DMS53 (cell line): Measurements from ENCODE around the gene RAMACL.
"Not testable (repeated sequence)": the region's sequence is repeated elsewhere in the genome, so short reads cannot be mapped to it uniquely, and the experiment has no call there.

Experiments used
- DNase-seq: peaks from one replicate; lab custom pipeline; 2025; lab: John Stamatoyannopoulos, UW

The RAMACL gene

DNA sequence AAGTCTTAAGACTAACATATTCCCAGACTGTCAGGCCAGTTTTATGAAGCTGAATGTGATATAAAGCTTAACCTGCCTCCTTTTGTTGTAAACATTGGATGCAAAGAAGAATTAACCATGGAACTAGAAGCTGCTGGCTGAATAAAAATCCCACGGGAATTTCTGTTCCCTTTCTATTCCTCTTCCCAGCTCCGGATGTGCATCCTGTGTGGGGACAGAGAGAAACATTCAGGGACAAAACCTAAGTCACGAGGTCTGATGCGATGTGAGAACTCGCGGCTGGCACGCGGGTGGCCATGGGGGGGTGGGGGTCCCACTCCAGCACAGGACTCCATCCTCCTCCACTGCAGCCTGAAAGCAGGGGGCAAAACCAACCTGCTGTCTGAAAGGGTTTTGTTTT, 32.2 kb downstream of the RAMACL start:
- no peak for DNase-seq

DNA sequence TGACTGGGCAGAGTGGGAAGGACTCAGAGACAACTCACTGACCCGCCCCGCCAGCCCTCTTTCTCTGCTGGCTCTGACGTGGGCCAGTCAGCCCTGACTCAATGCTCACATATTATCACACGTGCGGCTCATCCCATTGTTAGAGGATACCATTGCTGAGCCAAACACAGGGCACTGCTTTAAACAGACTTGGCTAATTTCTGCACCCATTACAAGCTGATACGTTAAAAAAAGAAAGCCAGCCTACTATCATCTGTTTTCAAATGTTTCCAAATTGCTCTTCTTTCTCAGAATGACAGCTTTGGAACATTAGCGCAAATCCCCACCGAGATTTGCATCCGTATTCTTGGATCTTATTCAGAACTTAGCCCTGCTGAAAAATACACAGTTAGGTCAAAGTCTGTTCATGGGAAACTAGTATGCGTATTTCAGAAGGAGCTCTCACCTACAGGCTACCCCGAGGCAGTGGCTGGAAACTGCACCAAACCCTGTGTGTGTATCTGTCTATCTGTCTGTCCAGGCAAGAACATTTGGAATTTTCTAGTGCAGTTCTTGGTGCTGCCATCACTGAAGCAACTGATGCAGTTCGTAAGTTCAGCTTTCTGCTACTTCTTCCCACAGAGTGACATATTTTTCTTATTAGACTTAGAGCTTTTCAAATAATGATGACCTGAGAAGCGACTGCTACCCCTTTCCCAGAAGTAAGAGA, 32.8 kb downstream of the RAMACL start:
- no peak for DNase-seq

DNA sequence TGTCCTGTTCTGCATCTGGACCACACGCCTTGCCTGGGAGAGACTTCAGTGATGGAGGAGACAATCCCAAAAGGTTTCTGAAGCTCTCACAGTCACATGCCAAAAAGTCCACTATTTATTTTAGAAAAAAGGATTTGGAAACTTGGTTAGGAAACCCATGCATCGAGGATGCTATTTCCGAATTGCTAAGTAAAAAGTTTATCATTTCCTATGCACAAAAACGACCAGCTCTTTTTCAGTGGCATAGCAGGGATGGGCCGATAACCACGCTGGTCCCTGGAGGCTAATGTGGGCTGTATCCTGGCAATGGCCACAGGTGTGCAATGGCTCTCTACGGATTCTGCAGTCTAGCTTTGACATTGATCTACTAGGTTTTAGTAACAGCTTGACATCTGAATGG, 33.9 kb downstream of the RAMACL start:
- DNase-seq, result no peak

DNA sequence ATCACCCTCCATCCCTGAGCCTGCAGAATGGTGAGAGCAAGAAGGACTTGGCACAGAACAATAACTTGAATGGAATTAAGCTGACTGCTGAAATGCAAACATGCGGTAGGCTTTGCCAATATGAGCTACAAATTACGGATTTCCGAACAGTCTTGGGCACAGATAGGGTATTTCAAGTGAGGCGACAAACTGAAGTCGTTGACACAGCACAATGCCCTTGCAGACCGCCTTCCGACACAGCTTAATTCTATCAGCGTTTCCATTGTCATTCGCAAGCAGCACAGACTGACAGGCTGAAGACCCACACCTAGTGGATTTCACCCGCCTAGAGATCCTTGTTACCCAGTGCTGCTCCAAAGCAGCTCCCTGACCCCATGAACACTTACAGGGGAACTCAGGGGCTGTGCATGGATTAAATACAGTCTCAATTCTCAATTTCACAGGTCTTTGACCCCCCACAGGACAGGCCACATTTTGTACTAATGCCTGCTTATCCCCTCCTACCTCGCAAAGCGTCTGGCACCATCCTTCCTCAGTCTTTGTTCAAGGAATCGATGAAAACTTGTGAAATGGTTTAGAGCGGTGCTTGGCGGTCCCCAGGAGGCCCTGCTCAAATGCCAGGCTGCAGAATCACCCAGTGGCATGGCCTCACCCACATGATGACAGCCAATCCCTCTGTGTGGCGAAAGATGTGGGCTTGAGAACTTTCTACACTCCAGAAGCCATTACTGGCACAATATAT, 34.6 kb downstream of the RAMACL start:
- DNase-seq, result no peak

DNA sequence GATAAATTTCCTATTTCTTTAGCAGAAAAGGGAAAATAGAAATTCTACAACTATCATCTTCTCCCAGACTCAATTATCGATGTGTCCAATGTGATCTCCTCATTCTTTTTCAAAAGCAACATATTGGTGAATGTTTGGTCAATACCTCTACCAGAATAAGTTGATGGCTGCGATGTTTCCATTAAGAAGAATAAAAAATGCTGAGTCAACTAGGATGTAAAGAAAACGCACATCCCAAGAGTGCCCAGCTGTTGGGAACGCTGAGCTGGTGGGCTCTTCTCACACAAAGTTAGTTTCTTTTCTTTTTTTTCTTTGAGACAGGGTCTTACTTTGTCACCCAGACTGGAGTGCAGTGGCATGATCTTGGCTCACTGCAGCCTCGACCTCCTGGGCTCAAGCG, 39.8 kb downstream of the RAMACL start:
- no peak for DNase-seq

DNA sequence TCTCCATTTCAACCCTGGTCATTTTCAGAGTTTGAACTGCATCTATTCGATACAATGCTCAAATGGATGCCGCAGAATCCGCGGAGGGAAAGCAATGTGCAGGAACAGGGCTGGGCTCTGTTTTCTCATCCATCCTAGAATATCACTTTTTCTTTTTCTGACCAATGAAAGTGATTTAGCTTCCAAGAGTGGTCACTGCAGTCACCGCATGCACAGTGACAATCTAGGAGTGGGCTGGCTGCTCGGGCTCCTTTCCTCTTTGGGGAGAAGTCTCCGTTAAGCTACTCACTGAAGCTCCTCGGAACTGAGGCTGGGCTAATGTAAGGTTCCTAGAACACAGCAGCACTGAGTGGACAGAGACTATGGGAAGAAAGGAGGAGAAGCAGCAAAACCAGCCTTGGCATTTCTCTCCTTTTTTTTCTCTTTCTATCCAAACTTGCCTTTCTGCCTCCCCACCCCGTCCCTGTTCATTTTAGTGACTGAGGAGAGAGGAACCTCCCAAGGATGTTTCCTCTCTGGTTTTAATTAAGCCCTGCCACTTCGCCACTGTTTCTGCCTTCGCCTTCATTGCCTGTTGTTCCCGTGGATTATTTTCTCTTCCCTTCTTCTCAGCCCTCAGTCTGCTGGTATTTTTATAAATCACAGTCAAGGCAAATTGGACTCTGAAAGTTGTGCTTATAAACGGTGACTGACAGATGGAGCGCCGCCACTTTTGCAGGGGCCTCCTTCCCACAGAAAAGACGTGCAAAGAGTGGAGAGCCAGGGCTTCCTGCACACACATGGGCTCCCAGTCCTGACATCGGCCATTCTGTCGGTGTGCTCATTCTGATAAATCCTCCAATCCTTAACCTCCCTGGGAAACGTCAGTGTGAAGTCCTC, 41.1 kb downstream of the RAMACL start:
- DNase-seq, result no peak

DNA sequence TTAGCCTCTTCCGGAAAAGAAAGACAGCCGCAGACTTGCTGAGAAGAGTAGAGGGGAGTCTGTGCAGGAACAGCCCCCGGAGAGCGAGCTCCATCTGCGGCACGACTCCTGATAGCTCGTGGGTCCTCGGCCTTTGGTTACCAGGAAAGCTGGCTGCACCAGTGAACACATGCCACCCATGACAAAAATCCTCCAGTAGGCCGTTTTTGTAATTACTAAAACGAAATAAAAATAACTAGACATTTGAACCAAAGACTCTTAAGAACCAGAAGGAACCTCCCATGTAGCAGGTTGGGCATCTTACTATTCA, 42.2 kb downstream of the RAMACL start:
- DNase-seq, result no peak

DNA sequence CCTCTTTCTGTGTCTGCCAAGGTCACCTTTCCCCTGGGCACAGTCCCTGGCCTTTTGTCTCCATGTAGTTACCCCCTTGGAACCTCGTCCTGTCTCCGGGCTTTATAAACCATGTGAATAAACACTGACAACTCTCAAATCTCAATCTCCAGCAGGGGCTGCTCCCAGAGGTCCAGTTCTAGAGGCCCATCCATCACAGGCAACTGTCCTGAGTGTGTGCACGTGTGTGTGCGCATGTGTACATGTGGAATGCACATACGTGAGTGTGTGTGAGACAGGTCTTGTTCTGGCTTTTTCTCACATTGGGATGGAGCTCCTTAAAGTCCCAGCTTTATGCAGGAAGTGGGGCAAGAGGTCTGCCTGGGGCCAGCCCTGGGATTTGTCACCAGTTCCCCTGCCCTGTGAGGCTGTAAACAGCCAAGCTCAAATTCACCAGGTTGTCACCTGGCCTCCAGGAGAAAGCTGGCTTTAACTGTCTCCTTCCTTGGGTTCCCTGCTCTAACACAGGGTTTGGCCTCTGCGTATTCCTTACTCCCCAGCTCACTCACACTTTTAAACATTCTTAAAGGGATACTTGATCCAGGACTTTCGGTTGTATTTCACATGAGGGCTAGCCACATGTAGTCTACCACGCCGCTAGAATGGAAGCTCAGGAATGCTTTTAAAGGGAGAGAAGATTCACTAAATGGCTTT, 42.7 kb downstream of the RAMACL start:
- no peak for DNase-seq

DNA sequence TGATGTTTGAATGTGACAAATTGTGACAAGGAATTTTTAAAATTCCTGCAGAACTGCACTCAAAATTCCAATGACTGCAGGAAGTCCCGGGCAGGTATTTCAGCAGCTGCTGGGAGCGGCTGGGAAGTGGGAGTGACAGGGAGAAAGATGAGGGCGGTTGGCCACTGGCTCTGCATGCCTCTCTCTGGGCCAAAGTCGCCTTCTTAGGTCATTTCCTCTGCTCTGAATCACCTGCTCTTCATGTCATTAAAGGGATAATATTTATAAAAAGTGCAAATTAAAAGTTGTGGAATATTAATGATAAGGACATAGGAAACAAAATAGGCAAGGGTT, 43.9 kb downstream of the RAMACL start:
- no peak for DNase-seq

DNA sequence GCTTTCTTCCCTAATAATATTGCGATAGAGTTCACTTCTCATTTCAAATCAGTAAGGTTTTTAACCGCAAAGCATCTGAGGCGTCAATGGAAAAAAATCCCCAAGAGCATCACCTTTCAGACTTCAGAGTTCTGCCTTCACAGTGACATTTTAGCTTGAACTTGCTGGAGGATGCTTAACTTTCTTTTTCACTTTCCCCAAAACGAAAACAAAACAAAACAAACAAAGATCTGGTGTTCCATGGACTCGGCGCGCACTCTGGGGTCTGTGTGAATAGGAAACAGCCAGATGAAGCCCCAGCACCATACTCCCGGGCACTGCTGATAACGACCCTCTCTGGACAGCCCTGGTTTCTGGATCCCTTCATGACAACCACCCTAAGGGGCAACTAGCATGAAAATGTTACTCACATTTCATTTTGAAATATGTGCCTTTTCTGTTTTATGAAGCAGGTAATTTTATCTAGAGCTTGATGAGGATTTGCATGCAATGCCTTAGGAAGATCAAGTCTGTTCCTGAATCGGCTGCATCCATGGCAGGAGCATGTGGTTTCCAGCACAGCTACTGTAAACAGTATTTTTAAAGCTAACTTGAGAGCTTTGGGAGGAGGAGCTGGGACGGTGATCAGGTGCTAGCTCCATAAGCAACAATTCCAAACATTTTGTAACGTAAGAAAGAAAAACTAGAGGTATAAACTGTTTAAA, 44.5 kb downstream of the RAMACL start:
- DNase-seq, result no peak

DNA sequence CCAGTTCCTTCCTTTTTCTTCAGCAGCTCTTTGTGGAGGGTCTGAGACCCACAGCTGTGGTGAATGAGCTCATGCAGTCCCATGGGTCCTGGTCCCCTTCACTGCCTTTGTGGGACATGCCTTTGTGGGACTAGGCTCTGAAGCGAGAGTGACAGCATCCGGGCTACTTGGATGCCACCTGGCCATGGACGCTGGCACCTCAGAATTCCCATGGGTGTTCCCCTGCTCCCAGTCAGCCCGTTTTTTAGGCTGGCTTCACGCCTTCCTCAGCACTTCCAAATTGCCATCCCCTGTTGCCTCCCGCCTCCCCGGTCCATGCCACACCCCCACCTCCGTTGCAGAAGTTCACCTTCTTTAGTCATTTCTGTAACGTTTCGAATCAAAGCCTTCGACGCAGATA, 45.1 kb downstream of the RAMACL start:
- DNase-seq, result no peak

DNA sequence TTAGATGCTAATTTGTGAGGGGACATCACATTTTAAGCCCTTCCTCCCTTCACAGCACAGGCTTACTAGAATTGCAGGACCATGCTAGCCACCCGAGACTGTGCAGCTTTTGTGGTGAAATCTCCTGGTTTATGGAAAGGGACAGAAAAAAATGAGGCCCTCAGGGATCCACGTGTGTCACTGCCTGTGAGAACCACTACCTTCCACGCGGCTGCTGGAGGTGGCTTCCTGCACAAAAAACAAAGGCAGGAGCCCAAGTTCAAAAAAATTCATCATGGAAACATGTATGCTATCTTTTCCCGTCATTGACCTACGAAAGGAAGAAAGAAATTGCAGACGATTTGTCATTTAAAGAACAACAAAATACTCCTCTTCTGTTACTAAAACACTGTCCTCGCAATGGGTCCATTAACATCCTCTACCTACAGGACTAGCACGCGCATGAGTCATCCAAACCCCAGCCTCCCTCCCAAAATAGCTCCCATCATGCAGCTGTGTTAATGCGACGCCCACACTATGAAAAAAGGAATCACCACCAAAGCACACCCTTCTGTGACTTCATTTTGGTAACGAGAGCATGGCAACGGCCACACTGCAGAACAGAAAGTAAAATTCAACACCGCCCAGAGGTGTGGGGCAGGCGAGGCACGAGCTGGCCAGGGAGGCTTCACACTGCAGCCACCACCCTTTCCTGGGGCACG, 45.7 kb downstream of the RAMACL start:
- no peak for DNase-seq

DNA sequence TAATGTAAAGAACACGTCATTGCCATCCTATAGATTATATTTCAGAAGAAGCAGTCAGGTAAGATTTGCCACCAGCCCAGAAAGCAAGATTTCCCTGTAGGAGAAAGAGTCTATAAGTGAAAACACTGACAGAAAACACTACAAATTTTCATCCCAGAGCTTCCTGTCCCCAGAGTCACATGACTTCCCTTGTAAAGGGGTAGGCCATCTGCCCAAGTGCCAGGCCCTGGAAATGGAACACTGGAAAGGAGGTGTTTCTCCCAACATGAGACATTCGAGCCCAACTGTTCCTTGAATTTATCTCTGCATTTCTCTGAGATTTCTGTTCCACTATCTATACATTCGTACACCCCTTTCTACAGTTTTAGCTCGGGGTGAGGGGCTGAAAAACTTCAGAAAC, 46.9 kb downstream of the RAMACL start:
- DNase-seq, result no peak

DNA sequence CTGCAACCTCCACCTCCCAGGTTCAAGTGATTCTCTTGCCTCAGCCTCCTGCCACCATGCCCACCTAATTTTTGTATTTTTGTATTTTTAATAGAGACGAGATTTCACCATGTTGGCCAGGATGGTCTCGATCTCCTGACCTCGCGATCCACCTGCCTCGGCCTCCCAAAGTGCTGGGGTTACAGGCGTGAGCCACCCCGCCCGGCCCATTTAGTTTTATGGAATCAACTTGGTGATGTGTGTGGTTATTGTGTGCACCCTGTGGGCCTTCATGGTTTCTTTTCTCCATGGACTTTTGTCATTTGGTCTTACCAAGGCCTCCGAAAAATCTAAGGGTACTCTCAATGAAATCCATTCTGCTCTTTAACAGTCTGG, 47.5 kb downstream of the RAMACL start:
- DNase-seq, result not testable (repeated sequence)

DNA sequence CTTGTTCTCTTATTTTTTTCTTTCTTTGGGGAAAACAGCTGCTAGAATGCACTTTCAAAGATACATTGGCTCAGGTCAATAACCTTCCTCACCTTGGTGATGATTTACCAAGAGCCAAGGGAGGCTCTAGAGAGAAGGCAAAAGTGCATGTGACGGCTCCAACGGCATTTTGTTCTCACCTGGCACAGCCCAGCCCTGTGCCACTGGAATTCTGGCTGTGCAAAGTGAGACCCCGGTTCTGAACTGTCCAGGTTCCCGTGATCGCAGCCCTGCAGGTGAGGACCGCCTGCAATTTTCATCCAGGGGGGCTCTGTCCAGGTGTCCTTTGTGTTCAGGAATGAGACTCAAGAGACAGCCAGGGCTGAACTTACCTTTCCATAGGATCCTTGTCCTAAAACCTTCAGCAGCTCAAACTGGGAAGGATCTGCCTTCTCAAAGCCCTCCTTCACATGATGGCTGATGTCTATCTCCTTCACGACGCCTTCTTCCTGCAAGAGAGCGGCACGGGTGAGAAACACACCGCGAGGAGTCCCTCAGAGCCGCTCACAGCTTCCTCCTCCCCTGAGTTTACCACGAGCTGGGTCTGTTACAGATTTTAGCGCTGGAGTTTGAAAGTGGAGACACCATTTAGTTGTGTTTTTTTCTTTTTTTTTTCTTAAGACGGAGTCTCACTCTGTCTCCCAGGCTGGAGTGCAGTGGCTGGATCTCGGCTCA, 48.0 kb downstream of the RAMACL start:
- DNase-seq, result no peak

DNA sequence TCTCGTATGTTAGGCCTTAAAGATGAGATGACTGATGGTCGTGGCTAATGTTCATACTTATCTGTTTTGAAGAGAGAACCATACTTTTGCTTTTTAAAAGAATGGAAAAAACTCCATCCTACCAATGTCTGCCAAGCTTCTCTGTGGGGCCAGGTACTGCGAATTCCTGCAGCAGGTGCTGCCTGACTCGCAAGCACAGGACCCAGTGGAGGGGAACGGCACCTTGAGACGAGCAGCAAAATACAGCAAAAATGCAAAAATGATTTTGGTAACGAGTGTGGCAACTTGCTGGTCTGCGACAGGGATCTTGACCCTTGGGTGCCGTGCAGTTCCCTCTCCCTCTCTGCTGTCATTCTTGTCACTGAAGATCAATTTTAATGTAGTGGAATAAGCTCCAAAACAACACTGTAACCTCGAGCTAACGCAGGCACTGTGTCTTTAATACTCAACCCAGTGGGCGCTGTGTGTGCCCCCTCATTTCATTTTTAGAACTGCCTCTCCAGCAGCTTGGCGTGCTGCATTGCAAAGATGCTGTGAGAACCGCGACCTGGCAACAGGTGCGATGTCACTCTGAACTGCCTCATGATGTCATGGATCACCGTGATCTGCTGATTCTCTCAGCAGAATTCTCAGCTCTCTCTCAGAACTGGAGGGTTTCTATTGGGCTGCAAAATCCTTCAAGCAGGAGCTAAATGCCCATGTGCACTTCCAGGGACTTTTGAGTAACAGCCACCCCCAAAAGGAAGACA, 51.6 kb downstream of the RAMACL start:
- no peak for DNase-seq

DNA sequence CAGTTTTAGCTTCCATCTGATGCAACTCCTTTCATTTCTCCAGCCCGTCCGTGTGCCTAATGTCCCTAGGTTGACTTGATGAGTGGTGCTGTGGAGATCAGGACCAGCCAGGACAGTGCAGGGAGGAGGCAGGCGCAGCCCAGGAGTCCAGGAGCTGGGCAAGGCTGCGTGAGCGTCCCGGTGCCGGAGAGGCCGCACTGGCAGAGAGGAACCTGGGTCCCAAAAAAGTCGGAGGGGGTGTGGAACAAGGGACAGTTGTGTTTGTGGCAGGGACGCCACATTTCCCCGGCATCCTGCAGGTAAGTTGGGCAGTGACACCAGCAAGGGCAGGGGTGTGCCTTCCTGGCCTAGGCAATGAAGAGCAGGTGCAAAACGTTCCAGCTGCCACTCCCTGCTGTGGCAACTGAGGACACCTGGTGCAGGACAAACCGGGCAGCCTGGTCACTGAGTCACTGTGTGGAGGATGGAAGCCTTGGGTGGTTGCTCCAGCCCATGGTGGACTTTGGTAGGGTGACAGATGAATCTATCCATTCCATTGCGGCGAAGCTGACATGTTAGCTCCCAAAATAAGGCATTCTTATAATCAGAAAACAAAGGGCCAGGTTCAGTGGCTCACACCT, 53.2 kb downstream of the RAMACL start:
- peak; percentile 28 for DNase-seq
